GM19025 (cell line): Measurements from ENCODE around the gene RAI1.

ENCODE experiments used
- ATAC-seq: cut with Tn5 transposase; IDR thresholded peaks from one replicate; pipeline ENCODE4 v1.9.1; 2021; ENCODE audit warnings: mild to moderate bottlenecking, low read depth, moderate library complexity; ENCODE audit not compliant: unreplicated experiment

Gene RAI1

DNA sequence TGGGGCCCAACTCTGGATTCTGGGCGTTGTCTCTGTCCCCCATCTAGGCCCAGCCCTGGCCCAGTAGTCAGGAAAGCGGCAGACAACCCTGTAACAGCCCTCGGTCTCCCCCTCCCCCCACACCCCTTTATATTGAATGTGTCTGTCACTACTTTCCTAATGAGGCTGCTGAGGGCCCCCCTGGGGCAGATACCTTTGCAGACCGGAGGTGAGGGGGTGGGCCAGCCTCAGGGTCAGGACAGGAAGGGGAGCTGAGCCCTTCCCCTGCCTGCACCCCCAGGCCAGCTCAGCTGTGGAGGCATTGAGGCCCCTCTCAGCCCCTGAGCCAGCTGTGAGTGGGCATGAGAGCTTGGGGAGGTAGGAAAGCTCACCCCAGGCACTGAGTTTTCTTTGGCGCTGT lies 17.1 kb downstream of the RAI1 start:
- no peak for ATAC-seq

DNA sequence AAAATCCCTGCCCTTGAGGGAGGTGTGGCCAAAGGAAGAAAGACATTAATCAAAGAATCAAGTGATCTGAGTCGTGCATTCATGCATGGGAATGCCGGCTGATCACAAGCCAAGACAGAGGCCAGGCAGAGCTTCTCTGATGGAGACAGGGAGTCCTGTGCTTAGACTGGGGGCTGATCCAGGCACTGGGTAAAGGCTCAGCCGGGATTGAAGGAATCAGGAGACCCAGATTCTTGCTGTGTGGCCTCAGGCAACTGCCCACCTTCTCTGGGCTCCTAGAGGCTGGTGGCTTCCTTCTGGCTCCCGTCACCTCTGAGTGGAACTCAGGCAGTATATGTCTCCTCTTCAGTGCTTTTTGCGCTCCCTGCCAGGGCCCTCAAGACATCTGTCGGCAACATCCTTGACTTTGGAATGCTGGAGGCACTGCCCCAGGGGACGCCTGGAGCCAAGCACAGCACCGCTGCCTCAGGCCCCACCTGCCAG lies 17.7 kb downstream of the RAI1 start:
- no peak for ATAC-seq

DNA sequence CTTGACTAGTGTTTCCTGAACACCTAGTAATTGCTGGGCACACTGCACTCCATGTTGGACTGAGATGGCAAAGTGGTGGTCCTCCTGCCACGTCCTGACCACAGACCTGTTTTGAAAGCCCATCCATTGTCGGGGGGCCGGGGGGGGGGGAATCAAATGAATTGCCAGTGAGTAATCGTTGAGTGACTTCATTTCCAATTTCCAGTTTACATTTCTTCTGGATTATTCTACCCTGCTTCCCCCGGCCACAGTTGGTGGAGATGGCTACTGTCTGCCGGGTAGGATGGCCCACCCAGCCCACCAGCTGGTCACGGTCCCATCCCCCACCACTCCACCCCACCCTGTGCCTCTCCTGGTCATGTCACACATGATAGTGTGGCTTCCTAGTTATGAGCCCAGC lies 18.2 kb downstream of the RAI1 start:
- no peak for ATAC-seq

DNA sequence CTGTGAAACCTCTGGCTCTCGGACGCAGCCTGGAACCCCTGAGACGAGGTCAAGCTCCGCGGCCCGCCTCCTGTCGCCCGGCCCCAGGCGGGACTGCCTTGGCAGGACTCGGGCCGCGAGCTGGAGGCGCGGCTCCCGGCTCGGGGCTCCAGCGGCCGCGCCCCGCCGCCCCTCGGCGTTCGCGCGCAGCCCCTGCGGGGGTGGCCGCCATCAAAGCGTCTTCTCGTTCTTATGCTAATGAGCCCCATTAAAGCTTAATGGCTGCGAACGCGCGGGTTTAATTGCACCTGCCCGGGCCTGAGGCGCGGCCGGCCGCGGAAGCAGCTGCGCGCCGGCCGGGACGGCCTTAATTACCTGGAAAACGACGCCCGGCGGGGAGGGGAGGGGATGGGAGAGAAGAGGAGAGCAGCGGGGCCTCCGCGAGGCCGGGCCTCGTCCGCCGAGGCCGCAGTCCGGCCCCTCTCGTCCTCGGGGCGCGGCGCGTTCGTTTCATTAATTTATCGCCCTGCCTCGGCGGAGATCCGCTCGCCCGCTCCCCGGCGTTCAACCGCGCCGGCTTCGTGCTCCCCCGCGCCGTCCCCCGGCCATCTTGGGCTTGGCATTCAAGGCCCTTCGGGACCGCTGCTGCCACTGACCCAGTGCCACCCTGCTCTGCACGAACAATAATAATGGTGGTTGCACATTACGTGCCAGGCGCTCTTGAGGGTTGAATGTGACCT lies 19.2 kb downstream of the RAI1 start:
- no peak for ATAC-seq

DNA sequence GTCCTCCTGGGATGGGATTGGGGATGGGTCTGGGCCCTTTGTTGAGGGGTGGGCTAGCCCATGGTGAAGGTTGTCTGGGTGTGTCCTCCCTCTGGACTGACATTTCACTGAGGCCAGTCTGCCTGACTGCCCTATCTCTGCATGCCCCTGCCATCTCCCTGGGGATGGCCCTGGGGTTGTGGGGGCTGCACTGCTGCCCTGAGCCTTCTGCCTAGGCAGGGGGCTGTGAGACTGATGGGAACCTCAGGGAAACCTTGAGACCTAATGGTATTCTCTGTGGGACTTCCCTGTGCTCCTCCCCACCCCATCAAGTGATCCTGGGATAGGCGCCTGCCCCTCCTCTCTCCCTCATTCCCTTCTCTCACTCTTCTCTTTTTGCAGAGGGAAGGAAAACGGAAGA lies 19.9 kb downstream of the RAI1 start:
- ATAC-seq, result no peak

DNA sequence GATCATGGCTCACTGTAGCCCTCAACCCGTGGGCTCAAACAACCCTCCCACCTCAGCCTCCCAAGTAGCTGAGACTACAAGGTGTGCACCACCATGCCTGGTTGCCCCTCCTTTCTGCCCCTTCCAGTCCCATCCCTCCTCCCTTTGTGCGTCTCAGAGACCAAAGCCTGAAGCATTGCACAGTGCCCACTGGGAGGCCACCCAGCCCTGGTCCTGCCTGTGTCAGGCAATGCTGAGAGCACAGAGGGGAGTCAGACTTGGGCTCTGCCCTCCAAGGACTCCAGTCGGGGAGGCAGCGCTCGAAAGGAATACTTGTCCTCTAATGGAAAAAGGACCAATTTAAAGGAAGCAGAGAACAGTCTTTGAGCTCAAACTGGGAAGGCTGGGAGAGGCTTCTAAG lies 20.4 kb downstream of the RAI1 start:
- ATAC-seq, result no peak

DNA sequence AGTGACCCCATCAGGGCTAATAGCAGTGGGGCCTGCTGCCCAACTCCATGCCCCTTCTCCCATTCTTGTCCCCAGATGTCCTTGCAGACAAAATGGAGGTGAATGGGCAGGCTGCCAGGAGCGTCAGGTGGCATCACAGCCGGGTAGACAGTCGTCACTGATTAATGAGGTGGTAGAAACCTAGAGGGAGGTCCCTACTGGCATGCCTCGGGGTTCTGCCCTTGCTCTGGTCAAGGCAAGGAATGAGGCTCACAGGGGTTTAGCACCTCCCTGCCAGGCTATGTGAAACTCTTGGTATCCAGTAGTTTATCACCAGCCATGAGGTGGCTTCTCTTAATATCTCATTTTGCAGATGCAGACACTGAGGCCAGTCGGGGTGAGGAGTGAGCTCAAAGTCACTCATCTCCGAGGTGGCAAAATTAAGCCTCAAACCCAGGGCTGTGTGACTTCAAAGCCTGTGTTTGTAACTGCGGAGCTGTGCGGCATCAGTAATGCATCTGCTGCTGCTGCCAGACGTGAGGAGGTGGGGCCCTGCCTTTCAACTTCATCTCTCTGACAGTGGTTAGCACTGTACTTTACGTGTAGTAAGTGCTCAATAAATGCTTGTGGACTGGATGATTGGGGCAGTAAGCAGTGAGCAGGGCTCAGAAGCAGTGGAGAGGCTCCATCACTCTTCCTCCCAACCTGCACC lies 21.3 kb downstream of the RAI1 start:
- ATAC-seq, result no peak

DNA sequence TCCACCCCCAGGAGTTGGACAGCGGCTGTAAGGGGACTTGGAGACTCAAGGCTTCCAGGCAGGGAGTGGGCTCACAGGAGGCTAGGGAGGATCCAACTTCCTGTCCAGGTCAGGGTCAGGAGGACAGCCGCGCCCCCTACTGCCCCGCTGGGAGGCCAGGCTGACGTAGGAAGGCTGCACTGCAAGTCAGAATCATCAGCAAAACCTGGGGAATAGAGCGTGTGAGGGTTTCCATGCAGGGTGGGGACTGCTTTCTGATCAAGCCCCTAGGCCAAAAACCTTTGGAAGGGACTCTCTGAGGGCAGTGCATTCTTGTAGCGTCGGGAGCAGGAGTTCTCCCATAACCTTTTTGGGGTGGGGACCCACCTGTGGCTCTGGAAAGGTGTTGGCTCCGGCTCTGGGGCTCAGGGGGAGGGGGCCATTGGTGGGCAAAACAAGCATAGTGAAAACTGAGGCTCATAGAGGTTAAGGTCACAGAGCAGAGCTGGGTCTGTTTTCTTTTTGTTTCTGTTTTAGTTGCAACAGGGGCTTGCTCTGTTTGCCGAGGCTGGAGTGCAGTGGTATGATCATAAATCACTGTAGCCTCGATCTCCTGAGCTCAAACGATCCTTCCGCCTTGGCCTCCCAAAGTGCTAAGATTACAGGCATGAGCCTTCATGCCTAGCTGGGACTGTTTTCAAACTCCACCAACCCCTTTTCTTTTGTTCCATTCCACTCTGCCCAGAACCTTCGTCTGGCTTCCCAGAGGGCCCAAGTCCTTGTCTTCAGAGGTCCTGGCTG lies 22.1 kb downstream of the RAI1 start:
- ATAC-seq, result no peak

DNA sequence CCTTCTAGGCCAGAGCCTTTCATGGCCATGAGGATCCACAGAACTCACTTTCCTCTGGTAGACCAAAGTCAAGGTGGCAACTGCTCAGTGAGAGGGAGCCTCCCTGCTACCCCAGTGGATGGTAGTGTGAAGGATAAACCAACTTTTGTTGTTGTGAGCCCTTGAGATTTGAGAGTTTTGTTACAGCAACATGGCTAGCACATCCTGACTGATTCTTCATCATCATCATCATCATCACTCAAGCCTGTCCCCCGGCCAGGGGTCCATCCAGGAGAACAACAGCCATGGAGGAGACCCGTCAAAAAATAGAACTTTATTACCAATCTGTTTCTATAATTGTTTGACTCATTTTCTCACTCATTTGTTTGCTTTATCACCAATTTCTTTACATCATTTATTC lies 23.7 kb downstream of the RAI1 start:
- no peak for ATAC-seq

DNA sequence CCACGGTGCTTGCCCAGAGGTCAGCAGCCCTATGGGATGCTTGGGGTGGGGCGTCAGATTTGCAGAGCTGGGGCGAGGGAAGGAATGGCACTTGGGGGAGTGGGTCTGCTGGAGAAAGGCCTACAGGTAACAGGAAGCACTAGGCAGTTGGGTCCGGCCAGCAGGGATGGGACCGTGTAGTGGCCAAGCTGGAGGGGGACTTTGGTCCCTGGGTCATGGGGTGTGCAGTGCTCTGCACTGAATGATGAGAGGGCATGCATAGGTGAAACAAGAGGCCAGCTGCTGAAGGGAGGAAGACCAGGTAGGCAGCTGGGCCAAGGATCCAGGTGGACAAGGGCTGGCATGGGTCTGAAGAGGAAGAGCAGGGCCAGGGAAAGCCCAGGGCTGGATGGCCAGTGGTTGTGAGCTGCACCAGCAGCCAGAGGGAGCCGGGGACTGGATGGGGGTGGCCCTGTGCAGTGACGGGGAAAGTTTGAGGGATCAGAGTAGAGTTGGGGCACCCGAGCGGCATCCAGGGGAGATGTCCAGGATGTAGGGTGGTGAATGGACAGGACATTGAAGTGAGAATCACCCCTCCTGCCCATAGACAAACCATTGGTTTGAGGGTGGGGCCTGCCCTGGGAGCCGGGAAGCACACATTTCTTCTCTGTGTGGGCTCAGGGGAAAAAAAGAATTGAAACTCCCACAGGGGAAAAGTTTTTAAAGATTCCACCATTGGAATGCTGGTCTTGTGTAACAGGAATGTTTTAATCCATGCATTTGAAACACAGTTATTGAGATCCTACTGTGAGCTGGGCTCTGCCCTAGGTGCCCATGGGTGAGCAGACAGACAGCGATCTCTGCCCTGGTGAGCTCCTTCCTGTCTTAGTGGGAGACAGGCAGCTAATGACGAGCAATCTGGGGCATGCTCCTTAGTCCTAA lies 25.1 kb downstream of the RAI1 start:
- ATAC-seq, result no peak

DNA sequence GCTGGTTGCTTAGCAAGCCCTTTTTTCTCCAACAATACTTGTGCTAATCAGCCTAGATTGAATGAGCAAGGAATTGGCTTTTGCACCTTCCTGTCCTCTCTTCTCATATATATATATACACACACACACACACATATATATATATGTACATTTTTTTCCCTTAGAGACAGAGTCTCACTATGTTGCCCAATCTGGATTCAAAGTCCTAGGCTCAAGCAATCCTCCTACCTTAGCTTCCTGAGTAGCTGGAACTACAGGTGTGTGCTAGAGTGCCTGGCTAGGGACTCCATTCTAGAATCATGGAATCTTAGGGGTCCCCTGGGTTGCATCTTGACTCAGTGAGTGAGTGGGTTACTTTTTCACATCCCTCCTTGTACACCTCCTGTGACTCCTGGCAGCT lies 27.0 kb downstream of the RAI1 start:
- no peak for ATAC-seq

DNA sequence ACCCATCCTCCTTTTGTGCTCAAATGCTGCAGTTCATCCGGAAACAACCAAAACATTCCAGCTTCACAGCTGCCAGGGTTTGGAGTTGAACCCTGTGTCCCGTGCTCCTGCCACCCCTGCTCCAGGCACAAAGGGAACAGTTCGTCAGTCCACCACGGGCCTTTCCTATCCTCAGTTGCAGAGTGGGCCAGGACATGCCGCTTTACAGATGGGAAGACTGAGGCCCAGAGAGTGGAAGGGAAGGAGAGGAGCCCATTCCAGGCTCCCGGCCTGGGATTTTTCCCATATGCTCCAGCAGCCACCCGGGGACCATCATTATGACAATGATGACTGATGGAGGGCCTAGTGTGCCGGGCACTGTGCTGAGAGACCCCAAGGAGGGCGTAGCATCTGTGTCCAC lies 27.6 kb downstream of the RAI1 start:
- ATAC-seq, result no peak

DNA sequence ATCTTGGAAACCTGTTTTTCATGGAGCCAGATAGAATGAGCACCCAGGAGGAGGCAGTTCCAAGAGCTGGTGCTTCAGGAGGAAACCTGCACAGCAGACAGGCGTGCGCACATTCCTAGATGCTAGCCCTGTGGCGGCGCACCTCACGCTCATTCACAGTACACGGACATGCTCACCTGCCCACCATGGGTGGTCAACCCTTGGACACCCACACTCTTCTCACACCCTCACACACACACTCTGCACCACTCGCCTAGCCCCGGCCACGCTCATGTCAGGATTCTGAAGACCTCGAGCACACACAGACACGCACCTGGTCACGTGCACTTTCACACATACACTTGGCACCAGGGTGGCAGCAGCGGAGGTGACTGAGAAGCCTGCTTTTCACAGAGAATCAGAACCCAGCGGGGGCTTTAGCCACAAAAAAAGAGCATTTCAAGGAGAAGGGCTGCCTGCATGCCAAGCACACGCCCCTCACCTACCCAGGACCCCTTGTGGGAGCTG lies 28.6 kb downstream of the RAI1 start:
- no peak for ATAC-seq

DNA sequence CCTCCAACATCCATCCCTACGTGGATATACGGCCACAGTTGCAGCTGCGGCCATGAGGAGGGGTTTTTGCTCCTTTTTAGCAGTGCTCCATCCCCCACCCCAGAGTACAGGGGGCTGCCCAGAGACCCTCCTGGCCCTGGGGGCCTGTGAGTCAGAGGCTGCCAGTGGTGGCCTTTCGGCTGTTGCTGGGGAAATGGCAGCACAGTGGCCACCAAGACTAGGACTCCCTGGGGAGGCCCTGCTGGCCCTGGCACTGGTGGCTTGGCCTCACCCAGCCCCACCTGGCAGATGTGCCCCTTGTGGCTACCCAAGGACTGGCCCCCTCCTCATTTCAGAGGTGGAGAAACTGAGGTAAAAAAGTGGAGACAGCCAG lies 29.1 kb downstream of the RAI1 start:
- no peak for ATAC-seq

DNA sequence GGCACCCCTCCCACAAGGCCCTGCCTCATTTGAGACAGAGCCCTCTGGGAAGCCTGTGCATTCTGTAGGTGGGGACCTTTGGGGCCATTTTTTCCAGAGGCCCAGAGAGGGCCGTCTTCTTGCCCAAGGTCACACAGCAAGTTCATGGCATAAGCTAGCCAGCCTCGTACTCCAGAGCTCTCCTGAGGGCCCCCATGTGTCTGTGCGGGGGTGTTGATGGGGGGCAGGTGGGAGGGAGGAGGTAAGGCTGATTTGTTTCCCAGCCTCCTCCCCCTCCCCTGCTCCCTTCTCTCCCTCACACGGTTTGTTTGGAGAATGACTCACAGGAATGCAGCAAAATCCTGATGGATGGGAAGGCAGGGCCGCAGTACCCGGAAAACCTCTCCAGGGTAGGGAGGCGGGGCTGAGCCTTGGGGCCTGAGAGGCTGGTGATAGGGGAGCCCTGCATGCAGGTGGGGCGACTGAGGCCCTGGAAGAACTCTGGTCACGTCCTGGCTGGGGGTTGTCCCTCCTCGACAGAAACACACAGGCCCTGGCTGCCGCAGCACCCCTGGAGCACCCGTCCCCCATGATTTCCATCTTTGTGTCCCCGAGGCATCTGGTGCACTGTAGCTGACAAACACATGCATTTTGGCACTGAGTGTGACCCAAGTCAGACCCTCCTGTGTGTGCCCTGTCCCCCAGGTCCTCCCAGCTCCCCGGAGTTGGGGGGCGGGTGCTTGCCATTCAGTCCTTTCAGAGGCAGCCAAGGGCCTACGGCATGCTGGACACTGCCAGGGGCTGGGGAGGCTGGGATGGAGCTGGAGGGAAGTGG lies 29.7 kb downstream of the RAI1 start:
- no peak for ATAC-seq

DNA sequence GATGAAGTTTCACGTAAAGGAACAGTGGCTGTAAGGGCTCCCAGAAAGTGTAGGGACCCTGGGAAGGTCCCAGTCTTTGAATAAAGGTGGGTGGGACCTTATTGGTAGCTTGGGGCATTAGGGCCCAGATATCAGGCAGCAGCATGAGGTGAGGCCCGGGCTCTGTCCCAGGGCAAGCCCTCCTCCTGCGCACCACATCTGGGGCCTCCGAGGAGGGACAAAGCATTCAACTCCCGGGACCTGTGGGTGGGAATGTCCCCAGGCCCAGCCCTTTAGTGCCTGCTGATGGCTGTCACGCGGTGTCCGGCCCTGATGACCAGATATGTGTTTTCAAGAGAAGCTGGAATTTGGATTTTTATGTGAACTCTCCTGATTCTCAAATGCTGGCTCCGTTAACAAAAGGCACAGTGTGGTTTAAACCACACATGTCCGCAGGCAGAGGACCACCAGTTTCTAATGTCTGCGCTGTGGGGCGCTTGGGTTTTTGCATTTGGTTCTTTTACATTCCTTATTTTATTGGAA lies 30.4 kb downstream of the RAI1 start:
- no peak for ATAC-seq

DNA sequence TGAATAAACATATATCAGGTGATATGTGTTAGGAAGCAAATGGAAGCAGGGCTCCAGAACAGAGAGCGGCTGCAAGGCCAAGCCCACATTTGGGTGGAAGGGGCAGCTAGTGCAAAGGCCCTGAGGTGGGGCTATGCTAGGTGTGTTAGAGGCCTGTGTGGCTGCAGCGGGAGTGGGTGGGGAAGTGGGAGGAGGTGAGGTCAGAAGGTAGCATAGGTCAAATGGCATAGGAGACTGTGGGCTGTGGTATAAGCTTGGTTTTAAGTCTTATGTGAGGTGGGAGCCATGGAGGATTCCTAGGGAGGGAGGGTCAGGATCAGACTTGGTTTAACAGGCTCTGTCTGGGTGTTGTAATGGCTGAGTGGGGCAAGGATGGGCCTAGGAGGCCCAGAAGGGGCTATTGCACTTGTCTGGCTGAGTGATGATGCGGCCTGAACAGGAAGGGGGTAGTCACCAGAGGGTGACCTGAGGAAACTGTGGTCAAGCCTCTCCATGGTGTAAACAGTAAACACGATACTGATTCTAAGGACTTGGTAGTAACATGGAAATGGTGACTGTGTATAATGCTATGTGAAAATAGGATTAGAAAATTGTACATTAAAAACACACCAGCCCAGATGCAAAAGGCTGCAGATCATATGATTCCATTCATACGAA lies 31.1 kb downstream of the RAI1 start:
- peak; percentile 73 for ATAC-seq

DNA sequence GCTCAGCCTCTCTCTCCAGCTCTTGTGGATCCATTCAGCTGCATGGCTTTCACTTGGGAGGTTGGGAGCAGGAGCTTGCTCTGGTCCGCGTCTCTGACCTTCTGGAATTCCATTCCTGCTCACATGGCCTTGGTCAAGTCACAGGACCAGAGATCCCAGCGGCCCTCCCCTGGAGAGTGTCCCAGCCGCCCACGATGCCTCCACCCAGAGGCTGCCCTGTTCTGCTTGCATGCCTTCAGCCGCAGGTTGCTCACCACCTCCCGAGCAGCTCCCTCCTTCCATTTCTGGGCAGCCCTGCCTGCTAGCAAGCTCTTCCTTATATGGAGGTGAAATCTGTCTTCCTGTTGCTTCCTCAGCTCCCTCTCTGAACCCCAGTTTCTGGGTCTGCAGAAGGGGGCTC lies 32.6 kb downstream of the RAI1 start:
- ATAC-seq, result no peak
